ENCODE measurements around the gene HOMER3.

The HOMER3 gene

DNA sequence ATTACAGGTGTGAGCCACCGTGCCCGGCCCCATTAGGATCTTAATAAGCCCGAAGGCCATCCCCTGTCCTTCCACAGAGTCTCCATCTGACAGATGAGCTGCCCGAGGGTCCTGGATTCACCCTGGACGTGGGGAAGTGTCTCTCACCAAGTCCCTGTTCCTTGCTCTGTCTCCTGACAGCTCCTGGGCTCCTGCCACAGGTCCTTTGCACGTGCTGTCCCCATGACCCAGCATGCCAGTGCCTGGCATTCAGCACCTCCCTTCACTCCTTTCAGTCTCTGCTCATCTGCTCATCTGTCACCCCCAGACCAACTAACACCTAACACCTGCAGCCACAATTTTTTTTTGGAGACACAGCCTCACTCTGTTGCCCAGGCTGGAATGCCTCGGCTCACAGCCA is 59.5 kb downstream of the HOMER3 start:
- TF ChIP-seq, protein P1, sequence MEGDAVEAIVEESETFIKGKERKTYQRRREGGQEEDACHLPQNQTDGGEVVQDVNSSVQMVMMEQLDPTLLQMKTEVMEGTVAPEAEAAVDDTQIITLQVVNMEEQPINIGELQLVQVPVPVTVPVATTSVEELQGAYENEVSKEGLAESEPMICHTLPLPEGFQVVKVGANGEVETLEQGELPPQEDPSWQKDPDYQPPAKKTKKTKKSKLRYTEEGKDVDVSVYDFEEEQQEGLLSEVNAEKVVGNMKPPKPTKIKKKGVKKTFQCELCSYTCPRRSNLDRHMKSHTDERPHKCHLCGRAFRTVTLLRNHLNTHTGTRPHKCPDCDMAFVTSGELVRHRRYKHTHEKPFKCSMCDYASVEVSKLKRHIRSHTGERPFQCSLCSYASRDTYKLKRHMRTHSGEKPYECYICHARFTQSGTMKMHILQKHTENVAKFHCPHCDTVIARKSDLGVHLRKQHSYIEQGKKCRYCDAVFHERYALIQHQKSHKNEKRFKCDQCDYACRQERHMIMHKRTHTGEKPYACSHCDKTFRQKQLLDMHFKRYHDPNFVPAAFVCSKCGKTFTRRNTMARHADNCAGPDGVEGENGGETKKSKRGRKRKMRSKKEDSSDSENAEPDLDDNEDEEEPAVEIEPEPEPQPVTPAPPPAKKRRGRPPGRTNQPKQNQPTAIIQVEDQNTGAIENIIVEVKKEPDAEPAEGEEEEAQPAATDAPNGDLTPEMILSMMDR (IDR thresholded peaks at IDR 0.05; ENCODE audit: extremely low read depth, missing control alignments), result no peak
- DNase-seq (ENCODE audit: low spot score), result no peak

DNA sequence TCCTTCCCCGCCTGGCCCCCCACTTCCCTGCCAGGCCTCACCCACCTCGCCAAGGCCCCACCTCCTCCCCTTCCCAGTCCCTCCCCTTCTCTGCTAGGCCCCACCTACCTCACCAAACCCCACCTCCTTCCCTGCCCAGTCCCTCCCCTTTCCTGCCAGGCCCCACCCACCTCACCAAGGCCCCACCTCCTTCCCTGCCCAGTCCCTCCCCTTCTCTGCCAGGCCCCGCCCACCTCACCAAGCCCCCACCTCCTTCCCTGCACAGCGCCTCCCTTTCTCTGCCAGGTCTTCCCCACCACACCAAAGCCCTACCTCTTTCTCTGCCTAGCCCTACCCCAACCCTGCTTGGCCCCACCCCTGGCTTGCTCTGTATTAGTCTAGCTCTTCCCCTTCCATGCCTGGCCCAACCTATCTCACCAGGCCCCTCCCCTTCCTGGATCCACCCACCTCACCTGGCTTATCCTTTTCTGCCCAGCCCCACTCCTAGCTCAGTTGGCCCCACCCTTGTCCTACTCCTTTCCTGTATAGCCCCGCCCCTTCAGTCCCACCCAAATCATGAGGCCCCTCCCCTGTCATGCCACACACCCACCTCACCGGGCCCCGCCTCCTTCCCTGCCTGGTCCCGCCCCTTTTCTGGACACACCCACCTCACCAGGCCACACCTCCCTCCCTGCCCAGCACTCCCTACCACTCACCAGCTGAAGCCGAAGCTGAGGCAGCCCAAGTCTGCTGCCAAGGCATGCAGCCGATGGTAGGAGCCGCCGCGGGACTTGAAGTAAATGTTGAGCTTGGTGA is 61.2 kb downstream of the HOMER3 start:
- TF ChIP-seq, protein P1 (IDR thresholded peaks at IDR 0.05; ENCODE audit: extremely low read depth, missing control alignments), result no peak
- DNase-seq (ENCODE audit: low spot score), result no peak
